ENCODE data around the gene ADGRB3. TPM values are rescaled to one million over a fixed set of nuclear protein-coding genes. Genes with fewer than 3 reads are reported as not detected.

Gene ADGRB3
- total and polyA plus RNA-seq, 7 donors: 0.10 to 0.39 (median 0.21) TPM; not detected in 1

DNA sequence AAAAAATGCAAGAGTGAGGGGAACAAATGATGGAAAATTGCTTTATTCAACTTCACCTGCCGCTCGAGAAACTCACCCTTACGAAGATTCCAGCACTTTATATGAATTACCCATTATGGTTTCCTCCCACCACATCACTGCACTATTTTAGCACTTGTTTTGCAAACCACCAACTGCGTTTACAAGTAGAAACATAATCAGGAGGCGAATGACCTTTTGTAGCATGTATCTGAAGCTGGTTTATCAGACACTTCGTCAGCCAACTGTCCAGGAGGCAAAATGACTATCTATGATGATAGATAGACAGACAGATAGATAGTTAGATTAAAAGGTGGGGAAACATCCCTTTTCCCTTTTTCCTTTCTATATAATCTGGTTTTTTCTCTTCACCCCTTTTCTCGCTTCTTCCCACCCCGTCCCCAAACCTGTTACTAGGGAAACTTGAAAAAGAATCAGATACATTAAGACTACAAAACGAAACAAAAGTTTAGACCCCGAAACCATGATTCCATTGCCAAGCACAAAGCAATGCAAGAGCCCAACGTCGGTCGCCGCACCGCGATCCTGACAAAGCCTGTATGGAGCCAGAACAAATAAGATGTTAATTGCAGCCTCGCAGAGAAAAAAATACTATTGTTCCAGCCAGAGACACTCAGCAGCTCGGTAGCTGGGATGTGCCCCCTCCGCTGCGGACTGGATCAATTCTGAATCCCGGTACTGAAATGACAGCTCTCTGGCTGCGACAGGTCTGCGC, 933 bp upstream of the ADGRB3 start:
- Histone ChIP-seq H3K9me3 (no peaks in the 10 kb centered on the region), H3K27ac (peak overlapping the region; percentile 30), H3K27me3 (ENCODE audit: insufficient read depth in 3 of 3, low read length in 2 of 3) (peaks cover 0 to 36% (median 0%) of the 10 kb centered on the region in 3 donors), H3K4me1 (no peaks in the 10 kb centered on the region), H3K4me3 (peak overlapping the region; percentile 72), H3K36me3 (ENCODE audit: insufficient read depth in 1 of 2, low read depth in 1 of 2) (no peaks in the 10 kb centered on the region)
- DNase-seq (no peak), ATAC-seq (peak in 1 of 4 donors; percentile 17)
- TF ChIP-seq, protein P1, sequence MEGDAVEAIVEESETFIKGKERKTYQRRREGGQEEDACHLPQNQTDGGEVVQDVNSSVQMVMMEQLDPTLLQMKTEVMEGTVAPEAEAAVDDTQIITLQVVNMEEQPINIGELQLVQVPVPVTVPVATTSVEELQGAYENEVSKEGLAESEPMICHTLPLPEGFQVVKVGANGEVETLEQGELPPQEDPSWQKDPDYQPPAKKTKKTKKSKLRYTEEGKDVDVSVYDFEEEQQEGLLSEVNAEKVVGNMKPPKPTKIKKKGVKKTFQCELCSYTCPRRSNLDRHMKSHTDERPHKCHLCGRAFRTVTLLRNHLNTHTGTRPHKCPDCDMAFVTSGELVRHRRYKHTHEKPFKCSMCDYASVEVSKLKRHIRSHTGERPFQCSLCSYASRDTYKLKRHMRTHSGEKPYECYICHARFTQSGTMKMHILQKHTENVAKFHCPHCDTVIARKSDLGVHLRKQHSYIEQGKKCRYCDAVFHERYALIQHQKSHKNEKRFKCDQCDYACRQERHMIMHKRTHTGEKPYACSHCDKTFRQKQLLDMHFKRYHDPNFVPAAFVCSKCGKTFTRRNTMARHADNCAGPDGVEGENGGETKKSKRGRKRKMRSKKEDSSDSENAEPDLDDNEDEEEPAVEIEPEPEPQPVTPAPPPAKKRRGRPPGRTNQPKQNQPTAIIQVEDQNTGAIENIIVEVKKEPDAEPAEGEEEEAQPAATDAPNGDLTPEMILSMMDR (IDR thresholded peaks at IDR 0.05): no peak
- intact Hi-C loops (cut with DNase I): no loop called here
- 2 to 5% (median 3%) methylated on average over 23 of the region's 23 CpGs for WGBS, 3 donors

DNA sequence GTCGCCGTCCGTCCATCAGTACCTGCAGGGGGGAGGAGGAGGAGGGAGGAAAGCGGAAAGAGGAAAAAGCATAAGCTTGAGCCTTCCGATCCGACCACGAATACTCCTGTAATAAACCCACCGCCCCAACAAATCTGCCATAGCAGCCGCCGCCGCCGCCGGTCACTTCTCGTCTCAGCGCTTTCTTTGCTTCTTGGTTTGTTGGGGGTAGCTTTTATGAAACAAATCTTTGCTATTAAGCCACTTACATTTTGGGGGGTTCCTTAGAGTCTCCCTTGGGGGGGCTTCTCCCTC, 277 bp downstream of the ADGRB3 start:
- no peak for ATAC-seq
- Histone ChIP-seq H3K4me1 (no peaks in the 10 kb centered on the region), H3K9me3 (no peaks in the 10 kb centered on the region), H3K36me3 (ENCODE audit: insufficient read depth in 1 of 2, low read depth in 1 of 2) (no peaks in the 10 kb centered on the region), H3K27ac (no peak overlapping the region), H3K4me3 (peak overlapping the region; percentile 72), H3K27me3 (ENCODE audit: insufficient read depth in 3 of 3, low read length in 2 of 3) (peaks cover 0 to 36% (median 0%) of the 10 kb centered on the region in 3 donors)
- intact Hi-C loops (cut with DNase I): loop anchor here in 1 of 2 donors (5.0 kb wide), 1 partner anchor 322 kb away; no protein-coding TSS in a partner anchor
- 0% methylated on average over 12 to 15 of the region's 15 CpGs for whole genome bisulfite sequencing, 3 donors
- no peak for DNase-seq
- TF ChIP-seq, protein P1 (IDR thresholded peaks at IDR 0.05): no peak

DNA sequence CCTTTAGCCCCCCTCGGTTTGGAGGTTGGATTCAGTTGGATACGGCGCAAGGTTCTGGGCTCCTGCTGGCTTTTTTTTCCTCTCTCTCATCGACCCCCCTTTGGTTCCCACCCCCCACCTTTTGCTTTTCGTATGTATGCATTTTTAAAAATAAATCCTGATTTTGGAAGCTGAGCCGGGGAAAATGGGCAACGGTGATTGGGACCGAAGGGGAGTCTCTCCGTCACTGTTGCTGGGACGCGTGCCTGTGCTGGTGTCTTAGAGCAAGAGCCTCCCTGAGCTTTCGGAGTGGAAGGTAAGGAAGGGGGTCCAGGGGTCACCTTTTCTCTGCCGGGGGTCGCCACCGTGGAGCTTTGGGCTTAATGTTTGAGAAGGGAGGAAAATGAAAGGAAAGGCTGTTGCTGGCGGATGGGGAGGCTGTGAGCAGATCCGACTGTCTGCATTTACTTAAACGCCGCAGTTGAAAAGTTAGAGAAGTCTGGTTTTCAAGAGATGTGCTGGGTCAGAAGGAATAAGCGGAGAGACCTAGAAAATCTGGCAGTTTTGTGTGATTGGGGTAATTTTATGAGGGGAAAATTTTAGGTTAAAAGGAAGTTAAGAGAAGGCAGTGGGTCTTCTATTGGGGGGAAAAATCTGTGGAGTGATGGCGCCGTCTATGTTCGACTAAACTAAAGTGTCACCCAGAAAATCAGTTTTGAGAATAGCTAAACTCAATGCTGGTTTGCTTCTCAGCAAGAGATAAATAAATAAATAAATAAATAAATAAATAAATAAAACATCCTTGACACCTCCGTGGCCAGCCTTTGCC, 828 bp downstream of the ADGRB3 start:
- Histone ChIP-seq H3K27me3 (ENCODE audit: insufficient read depth in 3 of 3, low read length in 2 of 3) (peaks cover 0 to 36% (median 0%) of the 10 kb centered on the region in 3 donors), H3K27ac (no peak overlapping the region), H3K36me3 (ENCODE audit: insufficient read depth in 1 of 2, low read depth in 1 of 2) (no peaks in the 10 kb centered on the region), H3K4me3 (peak overlapping the region; percentile 72), H3K4me1 (no peaks in the 10 kb centered on the region), H3K9me3 (no peaks in the 10 kb centered on the region)
- ATAC-seq: no peak
- peak in 1 of 2 donors; percentile 55 for DNase-seq
- WGBS, 3 donors: 2% methylated on average over 24 of the region's 24 CpGs
- intact Hi-C loops (cut with DNase I): loop anchor here in 1 of 2 donors (5.0 kb wide), 1 partner anchor 321 kb away; no protein-coding TSS in a partner anchor
- TF ChIP-seq, protein P1 (IDR thresholded peaks at IDR 0.05): no peak

DNA sequence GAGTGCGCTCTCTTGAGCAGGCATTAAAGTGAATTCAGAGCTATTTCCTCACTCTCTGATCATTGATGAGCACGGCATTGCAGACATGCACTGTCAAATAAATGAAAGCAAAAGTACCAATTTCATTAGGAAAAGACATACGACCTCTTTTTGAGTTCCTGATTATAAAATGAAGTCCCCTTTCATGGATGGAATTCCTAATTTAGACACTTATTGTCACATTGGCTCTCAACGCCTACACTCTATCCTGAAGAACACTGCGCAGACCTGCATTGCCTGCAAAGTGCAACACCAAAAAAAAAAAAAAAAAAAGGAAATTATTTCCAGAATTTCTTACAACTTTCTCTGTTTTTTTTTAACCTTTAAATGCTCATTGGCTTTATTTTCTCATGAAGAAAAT, 1.6 kb downstream of the ADGRB3 start:
- DNase-seq: no peak
- WGBS, 3 donors: 57 to 60% (median 60%) methylated on average over 5 of the region's 5 CpGs

More for the DNA sequence above, 1.6 kb downstream of the ADGRB3 start:
- TF ChIP-seq, protein P1 (IDR thresholded peaks at IDR 0.05): no peak
- Histone ChIP-seq H3K27ac (no peak overlapping the region), H3K4me1 (no peaks in the 10 kb centered on the region), H3K27me3 (ENCODE audit: insufficient read depth in 3 of 3, low read length in 2 of 3) (peaks cover 0 to 36% (median 0%) of the 10 kb centered on the region in 3 donors), H3K4me3 (peak overlapping the region; percentile 72), H3K9me3 (no peaks in the 10 kb centered on the region), H3K36me3 (ENCODE audit: insufficient read depth in 1 of 2, low read depth in 1 of 2) (no peaks in the 10 kb centered on the region)
- no peak for ATAC-seq
- intact Hi-C loops (cut with DNase I): loop anchor here in 1 of 2 donors (5.0 kb wide), 1 partner anchor 321 kb away; no protein-coding TSS in a partner anchor

Data from psoas muscle (tissue), 8 donors.